ENCODE results near the gene SUSD4.

DNA sequence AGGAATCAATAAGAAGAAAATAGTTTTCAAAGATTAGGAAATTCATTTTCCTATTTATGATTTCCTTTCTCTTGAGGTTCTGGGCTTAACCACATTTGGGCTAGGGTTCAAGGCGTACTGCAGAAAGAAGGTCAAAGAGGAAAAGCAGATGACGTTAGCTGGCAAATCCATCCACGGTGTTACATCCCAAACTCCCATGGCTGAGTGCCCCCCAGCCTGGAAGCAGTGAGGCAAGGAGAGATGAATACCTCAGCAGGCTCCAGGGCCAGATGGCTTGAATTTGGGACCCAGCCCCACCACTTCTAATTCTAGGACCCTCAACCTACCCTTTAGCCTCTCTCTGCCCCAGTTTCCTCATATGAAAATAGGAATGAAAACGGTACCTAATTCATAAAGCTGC, 17.7 kb downstream of the SUSD4 start:
- TF ChIP-seq EZH2 (IDR thresholded peaks at IDR 0.05; ENCODE audit: low read depth), result no peak
- TF ChIP-seq, protein P1, sequence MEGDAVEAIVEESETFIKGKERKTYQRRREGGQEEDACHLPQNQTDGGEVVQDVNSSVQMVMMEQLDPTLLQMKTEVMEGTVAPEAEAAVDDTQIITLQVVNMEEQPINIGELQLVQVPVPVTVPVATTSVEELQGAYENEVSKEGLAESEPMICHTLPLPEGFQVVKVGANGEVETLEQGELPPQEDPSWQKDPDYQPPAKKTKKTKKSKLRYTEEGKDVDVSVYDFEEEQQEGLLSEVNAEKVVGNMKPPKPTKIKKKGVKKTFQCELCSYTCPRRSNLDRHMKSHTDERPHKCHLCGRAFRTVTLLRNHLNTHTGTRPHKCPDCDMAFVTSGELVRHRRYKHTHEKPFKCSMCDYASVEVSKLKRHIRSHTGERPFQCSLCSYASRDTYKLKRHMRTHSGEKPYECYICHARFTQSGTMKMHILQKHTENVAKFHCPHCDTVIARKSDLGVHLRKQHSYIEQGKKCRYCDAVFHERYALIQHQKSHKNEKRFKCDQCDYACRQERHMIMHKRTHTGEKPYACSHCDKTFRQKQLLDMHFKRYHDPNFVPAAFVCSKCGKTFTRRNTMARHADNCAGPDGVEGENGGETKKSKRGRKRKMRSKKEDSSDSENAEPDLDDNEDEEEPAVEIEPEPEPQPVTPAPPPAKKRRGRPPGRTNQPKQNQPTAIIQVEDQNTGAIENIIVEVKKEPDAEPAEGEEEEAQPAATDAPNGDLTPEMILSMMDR (conservative IDR thresholded peaks at IDR 0.05), result no peak

All from PC-9 (cell line).